WTC11 (cell line): ENCODE measurements around the gene KRTAP7-1. TPM values are rescaled to one million over a fixed set of nuclear protein-coding genes. Genes with fewer than 3 reads are reported as not detected.

ENCODE experiments used
- ATAC-seq: fragments of 200-7000 bp; cut with Tn5 transposase; 2 replicates; pipeline ENCODE4 v1.10.0; 2021; ENCODE audit warnings: mild to moderate bottlenecking, moderate library complexity
- CTCF ChIA-PET: fragments of 300-600 bp; sonication (Branson Sonifier 250); formaldehyde crosslinking; loops from one replicate; lab custom pipeline; 2021; ENCODE audit warnings: antibody characterized with exemption; lab: Charles Lee
- POLR2A ChIA-PET: fragments of 350-600 bp; sonication (Branson Sonifier 250); formaldehyde crosslinking; loops from one replicate; lab custom pipeline; 2021; ENCODE audit warnings: antibody characterized with exemption; lab: Charles Lee
- DNase-seq: peaks from one replicate; pipeline ENCODE4 v3.0.0; 2021; ENCODE audit warnings: low spot score
- H3K27ac Mint-ChIP-seq: 2 replicates; pipeline ENCODE4 v1.8.0; 2021; ENCODE audit warnings: mixed read lengths
- H3K27me3 Mint-ChIP-seq: 2 replicates; pipeline ENCODE4 v1.8.0; 2021; ENCODE audit warnings: low read depth, mild to moderate bottlenecking, moderate library complexity, mixed read lengths
- H3K36me3 Mint-ChIP-seq: 2 replicates; pipeline ENCODE4 v1.8.0; 2021; ENCODE audit warnings: mixed read lengths
- H3K4me1 Mint-ChIP-seq: 2 replicates; pipeline ENCODE4 v1.8.0; 2022; ENCODE audit warnings: mixed read lengths
- H3K4me3 Mint-ChIP-seq: 2 replicates; pipeline ENCODE4 v1.8.0; 2021; ENCODE audit warnings: mild to moderate bottlenecking, moderate library complexity, mixed read lengths
- H3K9me3 Mint-ChIP-seq: 2 replicates; pipeline ENCODE4 v1.8.0; 2021; ENCODE audit warnings: mixed read lengths
- AR ChIP-seq: fragments of 250-450 bp; sonication (Bioruptor Pico); IDR thresholded peaks from 2 replicates; pipeline ENCODE4 v1.9.0; 2021; ENCODE audit warnings: mild to moderate bottlenecking
- CDX4 ChIP-seq: fragments of 250-450 bp; sonication (Bioruptor Pico); IDR thresholded peaks from 2 replicates; pipeline ENCODE4 v1.9.0; 2021; ENCODE audit warnings: moderate library complexity, mild to moderate bottlenecking, inconsistent platforms, borderline replicate concordance
- GABPB1 ChIP-seq: sonication (generic); formaldehyde crosslinking; IDR thresholded peaks from 2 replicates; pipeline ENCODE4 v1.8.1; 2023; ENCODE audit warnings: mild to moderate bottlenecking, missing genetic modification reagents
- HMGA2 ChIP-seq: fragments of 250-450 bp; sonication (Bioruptor Pico); IDR thresholded peaks from 2 replicates; pipeline ENCODE4 v1.4.0; 2021; ENCODE audit warnings: mild to moderate bottlenecking, moderate library complexity
- KAT7 ChIP-seq: sonication (generic); formaldehyde crosslinking; IDR thresholded peaks from 2 replicates; pipeline ENCODE4 v1.8.1; 2023; ENCODE audit warnings: missing genetic modification reagents, mild to moderate bottlenecking, borderline replicate concordance
- MXD4 ChIP-seq: fragments of 250-450 bp; sonication (Bioruptor Pico); IDR thresholded peaks from 2 replicates; pipeline ENCODE4 v1.8.0; 2021; ENCODE audit warnings: mild to moderate bottlenecking, moderate library complexity, borderline replicate concordance
- NFE2L1 ChIP-seq: sonication (generic); formaldehyde crosslinking; IDR thresholded peaks from 2 replicates; pipeline ENCODE4 v1.8.1; 2023; ENCODE audit warnings: missing genetic modification reagents
- USF1 ChIP-seq: sonication (generic); formaldehyde crosslinking; IDR thresholded peaks from 2 replicates; pipeline ENCODE4 v1.8.0; 2022; ENCODE audit warnings: mild to moderate bottlenecking, missing genetic modification reagents
- total RNA-seq: library from RNA; stranded (reverse); gene quantifications from 3 replicates; pipeline ENCODE4 v1.2.3, GENCODE V29; 2021

KRTAP7-1 gene
- total RNA-seq, 1 experiment from 2014 or later, result not detected

GRCh38 chr21:30793581-30794314 lies 35.8 kb downstream of the KRTAP7-1 start:
- H3K27me3 Mint-ChIP-seq, result no peaks in the 10 kb centered on the region; the same call in 1 of the 2 replicates
- ATAC-seq (no peak), DNase-seq (no peak)
- TF ChIP-seq MXD4 (no peak), NFE2L1 (no peak), GABPB1 (CRISPR knock-in tag) (no peak), CDX4 (no peak), KAT7 (no peak), AR (CRISPR knock-in tag) (no peak), USF1 (CRISPR knock-in tag) (no peak)
- no peaks in the 10 kb centered on the region for H3K9me3 Mint-ChIP-seq
- no peak overlapping the region for H3K4me3 Mint-ChIP-seq
- H3K4me1 Mint-ChIP-seq, result no peaks in the 10 kb centered on the region
- H3K27ac Mint-ChIP-seq, result no peak overlapping the region
- H3K36me3 Mint-ChIP-seq, result no peaks in the 10 kb centered on the region
- POLR2A ChIA-PET, result no interaction called here
- CTCF ChIA-PET, result no interaction called here

- ChIA-PET CTCF (interaction anchor here (0.8 kb wide), 1 partner anchor 9 kb away, joined by 4 read pairs; no protein-coding TSS in a partner anchor), POLR2A (no interaction called here)
- H3K9me3 Mint-ChIP-seq, result peaks cover 16% of the 10 kb centered on the region
- no peak overlapping the region for H3K27ac Mint-ChIP-seq
- no peaks in the 10 kb centered on the region for H3K27me3 Mint-ChIP-seq
- TF ChIP-seq HMGA2 (CRISPR knock-in tag), result no peak
- no peak for ATAC-seq
- H3K4me3 Mint-ChIP-seq, result no peak overlapping the region
- DNase-seq, result no peak
- H3K4me1 Mint-ChIP-seq, result no peaks in the 10 kb centered on the region
- no peaks in the 10 kb centered on the region for H3K36me3 Mint-ChIP-seq
These were observed 50.3 kb downstream of the KRTAP7-1 start for GRCh38 chr21:30779249-30779648.

Other genes starting within 250 kb of the KRTAP7-1 start
- gene KRTAP22-2, start 239.4 kb downstream of the KRTAP7-1 start, total RNA-seq, result not detected in 3 replicates
- gene KRTAP6-3, start 237.3 kb downstream of the KRTAP7-1 start, total RNA-seq, result not detected in 3 replicates
- not detected in 3 replicates for gene KRTAP6-2, start 230.9 kb downstream of the KRTAP7-1 start, total RNA-seq
- not detected in 3 replicates for gene KRTAP22-1, start 228.7 kb downstream of the KRTAP7-1 start, total RNA-seq
- gene KRTAP6-1, start 215.8 kb downstream of the KRTAP7-1 start, total RNA-seq, result not detected in 3 replicates
- not detected in 3 replicates for gene KRTAP20-1, start 213.3 kb downstream of the KRTAP7-1 start, total RNA-seq
- gene KRTAP20-4, start 209.1 kb downstream of the KRTAP7-1 start, total RNA-seq, result not detected in 3 replicates
- not detected in 3 replicates for gene KRTAP20-2, start 194.6 kb downstream of the KRTAP7-1 start, total RNA-seq
- not detected in 3 replicates for gene KRTAP20-3, start 186.9 kb downstream of the KRTAP7-1 start, total RNA-seq
- gene KRTAP21-3, start 111.0 kb downstream of the KRTAP7-1 start, total RNA-seq, result not detected in 3 replicates
- not detected in 3 replicates for gene KRTAP21-2, start 82.5 kb downstream of the KRTAP7-1 start, total RNA-seq
- not detected in 3 replicates for gene KRTAP21-1, start 74.3 kb downstream of the KRTAP7-1 start, total RNA-seq
- not detected in 3 replicates for gene KRTAP8-1, start 16.5 kb downstream of the KRTAP7-1 start, total RNA-seq
- not detected in 3 replicates for gene KRTAP11-1, start 51.8 kb upstream of the KRTAP7-1 start, total RNA-seq
- gene KRTAP19-8, start 208.7 kb upstream of the KRTAP7-1 start, total RNA-seq, result not detected in 3 replicates